Keratinocyte (primary cell): ENCODE results near the gene LFNG. TPM values are rescaled to one million over a fixed set of nuclear protein-coding genes. Genes with fewer than 3 reads are reported as not detected.

Source experiments
- DNase-seq: peaks from one replicate; pipeline ENCODE4 v3.0.0-alpha.2; 2011; ENCODE audit warnings: low read depth, missing footprints, low spot score
- FAIRE-seq: peaks from 2 replicates; lab custom pipeline; 2011; peaks lifted over from hg19 to GRCh38; lab: Jason Lieb, UNC
- H2AFZ ChIP-seq: 2 replicates; pipeline ENCODE4 v1.6.0; 2012; ENCODE audit warnings: low read length, control low read depth, inconsistent platforms; ENCODE audit not compliant: control insufficient read depth
- H3K27ac ChIP-seq: 2 replicates; pipeline ENCODE4 v1.5.1; 2011; ENCODE audit warnings: low read length; ENCODE audit not compliant: control insufficient read depth, insufficient read depth
- H3K27me3 ChIP-seq: 3 replicates; pipeline ENCODE4 v1.6.0; 2011; ENCODE audit warnings: low read length; ENCODE audit not compliant: control insufficient read depth, insufficient read depth; ENCODE audit errors: extremely low read depth
- H3K36me3 ChIP-seq, 2 experiments: 2 replicates in 1 of 2; 3 replicates in 1 of 2; pipeline ENCODE4 v1.5.1; 2011; ENCODE audit warnings: low read length in 2 of 2, mild to moderate bottlenecking in 1 of 2; ENCODE audit not compliant: control insufficient read depth in 2 of 2, insufficient read depth in 2 of 2; ENCODE audit errors: extremely low read depth in 1 of 2
- H3K4me1 ChIP-seq: 3 replicates; pipeline ENCODE4 v1.5.1; 2011; ENCODE audit warnings: low read length; ENCODE audit not compliant: control insufficient read depth, insufficient read depth; ENCODE audit errors: extremely low read depth
- H3K4me2 ChIP-seq: 3 replicates; pipeline ENCODE4 v1.6.0; 2011; ENCODE audit warnings: low read depth, low read length; ENCODE audit not compliant: control insufficient read depth, insufficient read depth; ENCODE audit errors: extremely low read depth
- H3K4me3 ChIP-seq, 3 experiments: fragments of 200-600 bp in 1 of 3; sonication (generic) in 1 of 3; 2 replicates in 2 of 3; 3 replicates in 1 of 3; pipeline ENCODE4 v1.5.1; 2011 to 2016; ENCODE audit warnings: low read length in 3 of 3, mild to moderate bottlenecking in 3 of 3, control low read depth in 2 of 3, inconsistent platforms in 1 of 3, low read depth in 1 of 3, mixed read lengths in 1 of 3, mixed run types in 1 of 3, moderate library complexity in 1 of 3; ENCODE audit not compliant: control insufficient read depth in 2 of 3, insufficient read depth in 2 of 3; ENCODE audit errors: extremely low read depth in 1 of 3
- H3K79me2 ChIP-seq: 2 replicates; pipeline ENCODE4 v1.6.0; 2012; ENCODE audit warnings: low read length; ENCODE audit not compliant: control insufficient read depth, insufficient read depth
- H3K9ac ChIP-seq: 3 replicates; pipeline ENCODE4 v1.6.0; 2011; ENCODE audit warnings: low read length; ENCODE audit not compliant: control insufficient read depth, insufficient read depth; ENCODE audit errors: extremely low read depth
- H3K9me1 ChIP-seq: 3 replicates; pipeline ENCODE4 v1.6.0; 2011; ENCODE audit warnings: low read length; ENCODE audit not compliant: control insufficient read depth, insufficient read depth; ENCODE audit errors: extremely low read depth
- H3K9me3 ChIP-seq: 2 replicates; pipeline ENCODE4 v1.5.1; 2012; ENCODE audit warnings: low read depth, low read length; ENCODE audit not compliant: control insufficient read depth
- H4K20me1 ChIP-seq: 3 replicates; pipeline ENCODE4 v1.6.0; 2011; ENCODE audit warnings: low read length; ENCODE audit not compliant: control insufficient read depth, insufficient read depth; ENCODE audit errors: extremely low read depth
- CTCF ChIP-seq, 3 experiments: IDR thresholded peaks in 1 of 3; conservative IDR thresholded peaks in 1 of 3; optimal IDR thresholded peaks in 1 of 3; 2 replicates in 2 of 3; 3 replicates in 1 of 3; pipeline versions ENCODE3 to v1.5.1; 2011; ENCODE audit warnings: low read length in 3 of 3, mild to moderate bottlenecking in 3 of 3, moderate library complexity in 2 of 3, control low read depth in 1 of 3, inconsistent platforms in 1 of 3; ENCODE audit not compliant: insufficient read depth in 2 of 3; ENCODE audit errors: extremely low read depth in 1 of 3
- EZH2 ChIP-seq: IDR thresholded peaks from one replicate; pipeline ENCODE4 v1.6.1; 2012; ENCODE audit warnings: inconsistent platforms, mild to moderate bottlenecking, low read length, moderate library complexity
- dilution Hi-C: fragments of 300-500 bp; cut with MboI; formaldehyde crosslinking; loops from one replicate; pipeline ENCODE4 v1.7.0; 2020; ENCODE audit warnings: low sequenced_read_pairs; ENCODE audit not compliant: extremely low pct_ligation_motif_present
- polyA minus RNA-seq, 3 experiments: library from RNA; depleted of rRNA, polyadenylated mRNA; stranded (reverse); fragments of >200 nt; gene quantifications; 1 replicate in 1 of 3; 2 replicates in 1 of 3; 3 replicates in 1 of 3; pipeline ENCODE4 v1.2.3, GENCODE V29; 2011
- polyA plus RNA-seq, 5 experiments: library from polyadenylated mRNA; depleted of rRNA in 3 of 5; stranded (reverse) in 3 of 5; stranded (forward) in 1 of 5; unstranded in 1 of 5; fragments of >200 nt; gene quantifications; 1 replicate in 1 of 5; 2 replicates in 3 of 5; 3 replicates in 1 of 5; pipeline versions ENCODE4 v1.2.1 to v1.2.3, GENCODE V29; 2011 to 2012; ENCODE audit warnings: missing spikeins in 2 of 5, low read depth in 1 of 5, low replicate concordance in 1 of 5

LFNG gene
- polyA plus RNA-seq (17.7 to 21.1 TPM (median 20.8 TPM) in 3 replicates), polyA minus RNA-seq (13.9 to 24.5 TPM (median 14.2 TPM) in 3 replicates)
- polyA plus RNA-seq (2011; ENCODE audit: low read depth): 2.1 TPM
- 7.5 and 18.4 TPM in 2 replicates for polyA plus RNA-seq (2011; cell fraction: cytosol; rRNA removed)
- 24.0 and 32.4 TPM in 2 replicates for polyA plus RNA-seq (2011; cell fraction: nucleus; rRNA removed)
- 9.3 and 26.0 TPM in 2 replicates for polyA plus RNA-seq (2012; ENCODE audit: low replicate concordance)
- polyA minus RNA-seq (2011; cell fraction: cytosol; rRNA and poly(A)+ RNA removed): 40.9 TPM
- polyA minus RNA-seq (2011; cell fraction: nucleus; rRNA and poly(A)+ RNA removed): 27.8 and 29.3 TPM in 2 replicates

- Histone ChIP-seq H4K20me1 (peaks cover 3% of the 10 kb centered on the region), H3K27me3 (peaks cover 3% of the 10 kb centered on the region), H2AFZ (peak within 1 kb of the TSS; percentile 65), H3K9me3 (no peaks in the 10 kb centered on the region), H3K36me3 (no peaks in the 10 kb centered on the region), H3K9me1 (peaks cover 3% of the 10 kb centered on the region), H3K4me2 (peak within 1 kb of the TSS; percentile 96), H3K4me1 (peaks cover 51% of the 10 kb centered on the region), H3K79me2 (peaks cover 20% of the 10 kb centered on the region), H3K4me3 (peak within 1 kb of the TSS; percentile 56 to 74 (median 63)), H3K27ac (peak within 1 kb of the TSS; percentile 2), H3K9ac (peak within 1 kb of the TSS; percentile 79)
- no peak for TF ChIP-seq EZH2
- no peak for TF ChIP-seq CTCF (optimal IDR thresholded peaks at IDR 0.05 in 1 of 3, IDR thresholded peaks at IDR 0.05 in 1 of 3, conservative IDR thresholded peaks at IDR 0.05 in 1 of 3; ENCODE audit: extremely low read depth in 1 of 3, insufficient read depth in 2 of 3, low read length in 3 of 3)
- dilution Hi-C loops: no loop called here
- FAIRE-seq (no peak), DNase-seq (no peak)
These were observed at the start of gene LFNG for GRCh38 chr7:2519119-2519930. Gene LFNG, plus strand, starts transcription at chr7:2519774. Its CDS starts 88 bp downstream, at chr7:2519862.

GRCh38 chr7:2470204-2471021, 49.2 kb upstream of the LFNG start:
- H3K4me1 ChIP-seq: peaks cover 9% of the 10 kb centered on the region
- no peaks in the 10 kb centered on the region for H3K9me1 ChIP-seq
- H3K4me2 ChIP-seq: no peak overlapping the region
- no peak overlapping the region for H3K9ac ChIP-seq
- dilution Hi-C loops: no loop called here
- no peaks in the 10 kb centered on the region for H3K79me2 ChIP-seq
- H2AFZ ChIP-seq: no peak overlapping the region
- no peak overlapping the region for H3K27ac ChIP-seq
- no peaks in the 10 kb centered on the region for H3K36me3 ChIP-seq
- no peaks in the 10 kb centered on the region for H4K20me1 ChIP-seq
- H3K27me3 ChIP-seq: peaks cover 5% of the 10 kb centered on the region
- TF ChIP-seq CTCF (optimal IDR thresholded peaks at IDR 0.05 in 1 of 3, IDR thresholded peaks at IDR 0.05 in 1 of 3, conservative IDR thresholded peaks at IDR 0.05 in 1 of 3; ENCODE audit: extremely low read depth in 1 of 3, insufficient read depth in 2 of 3, low read length in 3 of 3) (no peak), EZH2 (no peak)
- H3K4me3 ChIP-seq: no peak overlapping the region
- DNase-seq (no peak), FAIRE-seq (no peak)
- no peaks in the 10 kb centered on the region for H3K9me3 ChIP-seq
